ENCODE data around the gene TGIF2.

TGIF2 gene

DNA sequence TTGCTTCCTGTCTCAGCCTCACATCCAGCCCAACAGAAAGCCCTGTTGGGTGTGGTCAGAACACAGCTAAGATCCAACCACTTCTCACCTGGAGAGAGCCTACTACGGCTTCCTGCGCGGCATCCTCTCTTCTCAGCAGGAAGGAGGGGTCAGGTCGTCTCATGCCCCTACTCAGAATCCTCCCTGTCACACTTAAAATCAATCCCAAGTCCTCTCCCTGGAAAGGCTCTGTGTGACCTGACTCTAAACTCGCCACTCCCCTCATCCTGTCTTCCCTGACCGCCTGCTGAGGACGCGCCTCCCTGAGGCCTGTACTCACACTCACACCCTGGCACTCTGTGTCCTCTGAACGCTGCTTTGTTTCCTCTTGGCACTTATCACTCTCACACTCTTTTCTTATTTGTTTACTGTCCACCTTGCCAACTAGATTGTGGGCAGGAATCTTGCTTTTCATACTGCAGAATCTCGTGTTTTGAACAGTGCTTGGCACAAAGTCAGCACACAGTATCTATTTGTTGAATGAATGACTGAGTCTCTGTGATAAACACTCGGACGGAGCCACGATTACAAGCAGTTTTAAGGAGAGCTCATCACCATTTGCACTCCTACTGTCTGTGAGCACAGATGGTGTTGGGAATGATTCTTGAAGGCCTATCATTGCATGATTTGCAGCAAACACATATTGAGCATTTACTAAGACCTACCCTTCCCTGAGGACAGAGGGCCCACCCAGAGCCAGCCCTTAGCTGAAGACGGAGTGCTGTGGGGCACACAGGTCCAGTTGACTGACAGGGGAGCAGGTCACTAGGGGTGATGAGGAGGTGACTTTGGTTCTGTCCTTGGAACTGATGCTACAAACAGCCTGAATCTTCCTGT is 50.9 kb downstream of the TGIF2 start:
- TF ChIP-seq ZNF510 (tag by site-specific recombination; IDR thresholded peaks at IDR 0.05; ENCODE audit: insufficient replicate concordance) = no peak
- no peak for TF ChIP-seq ZNF76 (tag by site-specific recombination; IDR thresholded peaks at IDR 0.05; ENCODE audit: borderline replicate concordance, low read depth)
- no peak for TF ChIP-seq GLIS1 (tag by site-specific recombination; IDR thresholded peaks at IDR 0.05)
- Histone ChIP-seq H3K27ac (ENCODE audit: extremely low read depth, low read depth, low read length) (no peak overlapping the region), H3K9me3 (ENCODE audit: control insufficient read depth, insufficient read depth, low read depth, low read length) (no peaks in the 10 kb centered on the region), H3K36me3 (ENCODE audit: control insufficient read depth in 2 of 2, insufficient read depth in 1 of 2, low read length in 2 of 2) (no peaks in the 10 kb centered on the region; a peak in 1 of 3 replicates), H3K4me3 (ENCODE audit: low read depth, low read length) (no peak overlapping the region), H3K4me1 (ENCODE audit: control insufficient read depth, insufficient read depth, low read length) (no peaks in the 10 kb centered on the region)
- ChIA-PET CTCF (interaction anchor here (0.7 to 2.4 kb wide), 4 partner anchors 10 to 76 kb away, joined by 3 to 11 read pairs (median 3); no protein-coding TSS in a partner anchor), POLR2A (interaction anchor here (0.7 kb wide), 1 partner anchor 10 kb away, joined by 3 read pairs; no protein-coding TSS in a partner anchor)

DNA sequence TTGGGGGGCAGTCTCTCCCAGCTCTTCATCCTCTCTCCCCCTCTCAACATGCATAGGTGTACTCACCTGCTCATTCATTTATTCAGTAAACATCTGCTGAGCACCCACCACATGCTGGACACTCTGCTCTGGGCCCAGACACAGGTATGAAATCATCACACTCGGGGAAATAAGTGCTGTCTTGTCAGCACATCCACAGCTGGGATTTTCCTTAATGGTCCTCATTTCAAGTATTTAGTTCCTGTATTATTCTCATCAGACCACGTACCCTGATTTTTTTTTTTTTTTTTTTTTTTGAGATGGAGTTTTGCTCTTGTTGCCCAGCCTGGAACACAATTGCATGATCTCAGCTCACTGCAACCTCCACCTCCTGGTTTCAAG is 51.5 kb downstream of the TGIF2 start:
- CTCF ChIA-PET = interaction anchor here (1.1 to 2.4 kb wide), 2 partner anchors 10 to 13 kb away, joined by 3 to 11 read pairs; no protein-coding TSS in a partner anchor
- Histone ChIP-seq H3K27ac (ENCODE audit: extremely low read depth, low read depth, low read length) (no peak overlapping the region), H3K4me3 (ENCODE audit: low read depth, low read length) (no peak overlapping the region), H3K9me3 (ENCODE audit: control insufficient read depth, insufficient read depth, low read depth, low read length) (no peaks in the 10 kb centered on the region), H3K36me3 (ENCODE audit: control insufficient read depth in 2 of 2, insufficient read depth in 1 of 2, low read length in 2 of 2) (no peaks in the 10 kb centered on the region; a peak in 1 of 3 replicates), H3K4me1 (ENCODE audit: control insufficient read depth, insufficient read depth, low read length) (no peaks in the 10 kb centered on the region)
- no peak for TF ChIP-seq ZNF16 (tag by site-specific recombination; IDR thresholded peaks at IDR 0.05; ENCODE audit: low read depth)
- TF ChIP-seq ZNF544 (tag by site-specific recombination; IDR thresholded peaks at IDR 0.05) = no peak
- no peak for TF ChIP-seq KLF16 (tag by site-specific recombination; IDR thresholded peaks at IDR 0.05)
- no peak for TF ChIP-seq ZNF302 (tag by site-specific recombination; IDR thresholded peaks at IDR 0.05; ENCODE audit: low read depth)
- no peak for TF ChIP-seq HOXA7 (CRISPR knock-in tag; IDR thresholded peaks at IDR 0.05; ENCODE audit: borderline replicate concordance)
- no peak for TF ChIP-seq ZNF292 (tag by site-specific recombination; IDR thresholded peaks at IDR 0.05; ENCODE audit: borderline replicate concordance, low read depth)
- TF ChIP-seq ZNF560 (tag by site-specific recombination; IDR thresholded peaks at IDR 0.05; ENCODE audit: borderline replicate concordance) = no peak
- TF ChIP-seq ZEB2 (tag by site-specific recombination; IDR thresholded peaks at IDR 0.05) = no peak
- TF ChIP-seq, protein P1, sequence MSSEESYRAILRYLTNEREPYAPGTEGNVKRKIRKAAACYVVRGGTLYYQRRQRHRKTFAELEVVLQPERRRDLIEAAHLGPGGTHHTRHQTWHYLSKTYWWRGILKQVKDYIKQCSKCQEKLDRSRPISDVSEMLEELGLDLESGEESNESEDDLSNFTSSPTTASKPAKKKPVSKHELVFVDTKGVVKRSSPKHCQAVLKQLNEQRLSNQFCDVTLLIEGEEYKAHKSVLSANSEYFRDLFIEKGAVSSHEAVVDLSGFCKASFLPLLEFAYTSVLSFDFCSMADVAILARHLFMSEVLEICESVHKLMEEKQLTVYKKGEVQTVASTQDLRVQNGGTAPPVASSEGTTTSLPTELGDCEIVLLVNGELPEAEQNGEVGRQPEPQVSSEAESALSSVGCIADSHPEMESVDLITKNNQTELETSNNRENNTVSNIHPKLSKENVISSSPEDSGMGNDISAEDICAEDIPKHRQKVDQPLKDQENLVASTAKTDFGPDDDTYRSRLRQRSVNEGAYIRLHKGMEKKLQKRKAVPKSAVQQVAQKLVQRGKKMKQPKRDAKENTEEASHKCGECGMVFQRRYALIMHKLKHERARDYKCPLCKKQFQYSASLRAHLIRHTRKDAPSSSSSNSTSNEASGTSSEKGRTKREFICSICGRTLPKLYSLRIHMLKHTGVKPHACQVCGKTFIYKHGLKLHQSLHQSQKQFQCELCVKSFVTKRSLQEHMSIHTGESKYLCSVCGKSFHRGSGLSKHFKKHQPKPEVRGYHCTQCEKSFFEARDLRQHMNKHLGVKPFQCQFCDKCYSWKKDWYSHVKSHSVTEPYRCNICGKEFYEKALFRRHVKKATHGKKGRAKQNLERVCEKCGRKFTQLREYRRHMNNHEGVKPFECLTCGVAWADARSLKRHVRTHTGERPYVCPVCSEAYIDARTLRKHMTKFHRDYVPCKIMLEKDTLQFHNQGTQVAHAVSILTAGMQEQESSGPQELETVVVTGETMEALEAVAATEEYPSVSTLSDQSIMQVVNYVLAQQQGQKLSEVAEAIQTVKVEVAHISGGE (tag by site-specific recombination; conservative IDR thresholded peaks at IDR 0.05; ENCODE audit: low read depth) = no peak
- no peak for TF ChIP-seq ZNF391 (tag by site-specific recombination; IDR thresholded peaks at IDR 0.05; ENCODE audit: borderline replicate concordance, low read depth)
- POLR2A ChIA-PET = interaction anchor here (0.7 kb wide), 1 partner anchor 11 kb away, joined by 3 read pairs; no protein-coding TSS in a partner anchor

DNA sequence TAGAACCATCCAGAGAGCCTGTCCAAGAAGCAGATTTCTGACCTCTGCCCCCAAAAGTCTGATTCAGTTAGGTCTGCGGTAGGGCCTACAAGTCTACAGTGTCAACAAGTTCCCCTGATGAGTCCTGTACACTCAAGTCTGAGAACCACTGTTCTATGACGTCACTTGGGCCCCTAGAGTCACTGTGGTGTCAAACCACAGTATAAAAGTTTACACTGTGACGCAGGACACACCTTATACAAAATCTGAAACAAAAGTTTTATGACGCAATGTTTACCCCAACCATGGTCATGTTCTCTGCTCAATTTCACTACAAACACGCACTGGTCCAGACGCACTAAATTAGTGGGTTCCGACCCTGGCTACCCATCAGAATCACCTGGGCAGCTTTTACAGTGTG is 54.7 kb downstream of the TGIF2 start:
- no peaks in the 10 kb centered on the region for H3K4me1 ChIP-seq (ENCODE audit: control insufficient read depth, insufficient read depth, low read length)
- no peaks in the 10 kb centered on the region; a peak in 1 of 3 replicates for H3K36me3 ChIP-seq (ENCODE audit: control insufficient read depth in 2 of 2, insufficient read depth in 1 of 2, low read length in 2 of 2)
- H3K27ac ChIP-seq (ENCODE audit: extremely low read depth, low read depth, low read length) = no peak overlapping the region
- no peak for TF ChIP-seq SP2 (tag by site-specific recombination; IDR thresholded peaks at IDR 0.05)
- peak; percentile 43; the same call in 1 of the 2 replicates for TF ChIP-seq SCRT2 (tag by site-specific recombination; IDR thresholded peaks at IDR 0.05)
- no peak for TF ChIP-seq ZNF571 (tag by site-specific recombination; IDR thresholded peaks at IDR 0.05)
- no peak for TF ChIP-seq ZNF169 (tag by site-specific recombination; IDR thresholded peaks at IDR 0.05)
- no peak for TF ChIP-seq ZNF785 (tag by site-specific recombination; IDR thresholded peaks at IDR 0.05)
- H3K9me3 ChIP-seq (ENCODE audit: control insufficient read depth, insufficient read depth, low read depth, low read length) = no peaks in the 10 kb centered on the region
- POLR2A ChIA-PET = interaction anchor here (0.7 kb wide), 1 partner anchor 467 kb away, joined by 3 read pairs; no protein-coding TSS in a partner anchor
- H3K4me3 ChIP-seq (ENCODE audit: low read depth, low read length) = no peak overlapping the region
- CTCF ChIA-PET = interaction anchor here (0.5 kb wide), 1 partner anchor 328 kb away, joined by 4 read pairs; no protein-coding TSS in a partner anchor
